ENCODE results near the gene MIPOL1. TPM values are rescaled to one million over a fixed set of nuclear protein-coding genes. Genes with fewer than 3 reads are reported as not detected.

Gene MIPOL1
- total and polyA plus RNA-seq, 7 donors, result 1.2 to 21.6 (median 11.7) TPM

DNA sequence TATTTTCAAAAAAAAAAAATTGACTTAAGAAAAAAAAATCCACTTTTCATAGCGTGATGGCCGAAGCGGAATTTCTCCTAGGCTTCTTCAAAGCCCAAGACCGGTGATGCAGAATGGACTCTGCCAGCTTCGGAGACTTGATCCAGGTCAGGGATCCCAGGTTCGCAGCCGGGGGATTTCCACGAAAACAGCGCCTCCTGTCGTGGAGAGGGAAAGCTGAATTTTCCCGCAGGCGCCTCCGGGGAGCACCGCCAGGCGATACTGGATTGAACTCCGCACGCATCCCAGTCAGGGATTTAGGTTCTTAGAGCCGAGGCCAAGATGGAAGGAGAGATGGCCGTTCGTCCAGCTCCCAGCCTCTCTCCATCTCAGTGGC is 399.8 kb downstream of the MIPOL1 start:
- WGBS, 2 donors, result 3 to 8% methylated on average over 20 of the region's 20 CpGs
- no peaks in the 10 kb centered on the region for H3K36me3 ChIP-seq
- peak; percentile 57 for DNase-seq
- no peak overlapping the region for H3K27ac ChIP-seq
- intact Hi-C loops (cut with DNase I), result no loop called here
- no peaks in the 10 kb centered on the region for H3K9me3 ChIP-seq
- H3K4me1 ChIP-seq, result peaks cover 0 to 47% (median 44%) of the 10 kb centered on the region in 4 donors
- H3K27me3 ChIP-seq, result peaks cover 77 to 98% (median 97%) of the 10 kb centered on the region in 3 donors
- TF ChIP-seq, protein P1, sequence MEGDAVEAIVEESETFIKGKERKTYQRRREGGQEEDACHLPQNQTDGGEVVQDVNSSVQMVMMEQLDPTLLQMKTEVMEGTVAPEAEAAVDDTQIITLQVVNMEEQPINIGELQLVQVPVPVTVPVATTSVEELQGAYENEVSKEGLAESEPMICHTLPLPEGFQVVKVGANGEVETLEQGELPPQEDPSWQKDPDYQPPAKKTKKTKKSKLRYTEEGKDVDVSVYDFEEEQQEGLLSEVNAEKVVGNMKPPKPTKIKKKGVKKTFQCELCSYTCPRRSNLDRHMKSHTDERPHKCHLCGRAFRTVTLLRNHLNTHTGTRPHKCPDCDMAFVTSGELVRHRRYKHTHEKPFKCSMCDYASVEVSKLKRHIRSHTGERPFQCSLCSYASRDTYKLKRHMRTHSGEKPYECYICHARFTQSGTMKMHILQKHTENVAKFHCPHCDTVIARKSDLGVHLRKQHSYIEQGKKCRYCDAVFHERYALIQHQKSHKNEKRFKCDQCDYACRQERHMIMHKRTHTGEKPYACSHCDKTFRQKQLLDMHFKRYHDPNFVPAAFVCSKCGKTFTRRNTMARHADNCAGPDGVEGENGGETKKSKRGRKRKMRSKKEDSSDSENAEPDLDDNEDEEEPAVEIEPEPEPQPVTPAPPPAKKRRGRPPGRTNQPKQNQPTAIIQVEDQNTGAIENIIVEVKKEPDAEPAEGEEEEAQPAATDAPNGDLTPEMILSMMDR (IDR thresholded peaks at IDR 0.05), result no peak
- TF ChIP-seq POLR2A (IDR thresholded peaks at IDR 0.05) (no peak), POLR2AphosphoS5 (IDR thresholded peaks at IDR 0.05) (no peak), EP300 (IDR thresholded peaks at IDR 0.05) (no peak)
- no peak overlapping the region for H3K4me3 ChIP-seq

- Histone ChIP-seq H3K9me3 (no peaks in the 10 kb centered on the region), H3K36me3 (no peaks in the 10 kb centered on the region), H3K4me1 (peaks cover 0 to 47% (median 44%) of the 10 kb centered on the region in 4 donors), H3K4me3 (peak overlapping the region in 3 of 4 donors; percentile 9 to 19 (median 10)), H3K27ac (no peak overlapping the region), H3K27me3 (peaks cover 76 to 98% (median 97%) of the 10 kb centered on the region in 3 donors)
- TF ChIP-seq, protein P1 (IDR thresholded peaks at IDR 0.05), result no peak
- intact Hi-C loops (cut with DNase I), result no loop called here
- 3 to 4% methylated on average over 50 of the region's 50 CpGs for WGBS, 2 donors
- DNase-seq, result no peak
Measured at GRCh38 chr14:37597914-37598746, 400.4 kb downstream of the MIPOL1 start.

- H3K27me3 ChIP-seq, result peaks cover 68 to 98% (median 97%) of the 10 kb centered on the region in 3 donors
- intact Hi-C loops (cut with DNase I), result no loop called here
- DNase-seq, result no peak
- peaks cover 0 to 46% (median 43%) of the 10 kb centered on the region in 4 donors for H3K4me1 ChIP-seq
- H3K4me3 ChIP-seq, result peak overlapping the region in 2 of 4 donors; percentile 10 to 19
- no peaks in the 10 kb centered on the region for H3K36me3 ChIP-seq
- no peak overlapping the region for H3K27ac ChIP-seq
- 3 to 10% methylated on average over 36 of the region's 36 CpGs for WGBS, 2 donors
- H3K9me3 ChIP-seq, result no peaks in the 10 kb centered on the region
- TF ChIP-seq EP300 (IDR thresholded peaks at IDR 0.05) (no peak), POLR2A (IDR thresholded peaks at IDR 0.05) (no peak), POLR2AphosphoS5 (IDR thresholded peaks at IDR 0.05) (no peak)
- TF ChIP-seq, protein P1 (IDR thresholded peaks at IDR 0.05), result no peak
Measured at GRCh38 chr14:37598747-37599506, 401.2 kb downstream of the MIPOL1 start.

- Histone ChIP-seq H3K36me3 (no peaks in the 10 kb centered on the region), H3K4me3 (peak overlapping the region in 1 of 4 donors; percentile 18), H3K4me1 (peaks cover 0 to 38% (median 35%) of the 10 kb centered on the region in 4 donors), H3K27ac (no peak overlapping the region), H3K9me3 (no peaks in the 10 kb centered on the region), H3K27me3 (peaks cover 60 to 98% (median 97%) of the 10 kb centered on the region in 3 donors)
- TF ChIP-seq POLR2AphosphoS5 (IDR thresholded peaks at IDR 0.05) (no peak), POLR2A (IDR thresholded peaks at IDR 0.05) (no peak)
- TF ChIP-seq, protein P1 (IDR thresholded peaks at IDR 0.05), result no peak
- WGBS, 2 donors, result 4 to 5% methylated on average over 57 of the region's 57 CpGs
- intact Hi-C loops (cut with DNase I), result no loop called here
- no peak for DNase-seq
Measured at GRCh38 chr14:37599507-37600368, 402.0 kb downstream of the MIPOL1 start.
